GM12874 (cell line): ENCODE data around the gene PDS5B.

Experiments
- CTCF ChIP-seq: IDR thresholded peaks from 2 replicates; pipeline ENCODE4 v1.5.1; 2011; ENCODE audit warnings: low read depth, mild to moderate bottlenecking, control low read depth, low read length, moderate library complexity; ENCODE audit not compliant: insufficient read depth

Gene PDS5B

GRCh38 chr13:32660227-32660626, 74.0 kb downstream of the PDS5B start:
- TF ChIP-seq CTCF = no peak

- no peak for TF ChIP-seq CTCF
Measured at GRCh38 chr13:32661685-32662084, 75.4 kb downstream of the PDS5B start.

GRCh38 chr13:32663660-32664059, 77.4 kb downstream of the PDS5B start:
- no peak for TF ChIP-seq CTCF

- TF ChIP-seq CTCF = no peak
Measured at GRCh38 chr13:32666990-32667571, 80.8 kb downstream of the PDS5B start.

GRCh38 chr13:32669030-32669646, 82.9 kb downstream of the PDS5B start:
- TF ChIP-seq CTCF = peak; percentile 57

- no peak for TF ChIP-seq CTCF
Measured at GRCh38 chr13:32674503-32674902, 88.3 kb downstream of the PDS5B start.

- no peak for TF ChIP-seq CTCF
Measured at GRCh38 chr13:32676242-32676641, 90.0 kb downstream of the PDS5B start.

GRCh38 chr13:32682130-32682529, 95.9 kb downstream of the PDS5B start:
- no peak for TF ChIP-seq CTCF
